Epithelial cell of proximal tubule (primary cell): ENCODE data around the gene PPFIA1. TPM values are rescaled to one million over a fixed set of nuclear protein-coding genes. Genes with fewer than 3 reads are reported as not detected.

Experiments used
- DNase-seq: peaks from one replicate; pipeline ENCODE4 v3.0.0-alpha.2; 2011; ENCODE audit warnings: low read depth
- H3K4me3 ChIP-seq: 2 replicates; pipeline ENCODE4 v1.5.1; 2011; ENCODE audit warnings: low read depth, mild to moderate bottlenecking, low read length
- total RNA-seq: library from RNA; depleted of rRNA; stranded (reverse); fragments of >200 nt; gene quantifications from 2 replicates; pipeline ENCODE4 v1.2.3, GENCODE V29; 2015
- TF ChIP-seq, protein P1 (sequence below): conservative IDR thresholded peaks from 2 replicates; pipeline ENCODE4 v1.5.1; 2012; ENCODE audit warnings: low read depth, mild to moderate bottlenecking, low read length

The PPFIA1 gene
- total RNA-seq, 1 donor from 2014 or later = 18.0 TPM

DNA sequence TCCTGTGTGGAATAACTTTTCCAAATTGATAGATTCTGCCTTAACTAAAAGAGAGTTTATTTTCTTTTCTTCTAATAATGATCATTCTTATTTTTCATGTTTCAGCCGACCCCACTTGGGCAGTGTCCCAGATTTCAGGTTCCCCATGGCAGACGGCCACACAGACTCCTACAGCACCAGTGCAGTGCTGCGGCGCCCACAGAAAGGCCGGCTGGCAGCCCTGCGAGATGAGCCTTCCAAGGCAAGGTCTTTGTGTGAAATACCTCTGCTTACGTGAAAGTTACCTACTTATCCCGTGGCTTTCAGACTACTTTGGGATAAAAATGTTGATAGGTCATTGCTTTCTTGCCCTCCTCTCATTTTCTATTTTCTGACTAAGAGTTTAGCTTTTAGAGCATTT lies 68.6 kb downstream of the PPFIA1 start:
- TF ChIP-seq, protein P1, sequence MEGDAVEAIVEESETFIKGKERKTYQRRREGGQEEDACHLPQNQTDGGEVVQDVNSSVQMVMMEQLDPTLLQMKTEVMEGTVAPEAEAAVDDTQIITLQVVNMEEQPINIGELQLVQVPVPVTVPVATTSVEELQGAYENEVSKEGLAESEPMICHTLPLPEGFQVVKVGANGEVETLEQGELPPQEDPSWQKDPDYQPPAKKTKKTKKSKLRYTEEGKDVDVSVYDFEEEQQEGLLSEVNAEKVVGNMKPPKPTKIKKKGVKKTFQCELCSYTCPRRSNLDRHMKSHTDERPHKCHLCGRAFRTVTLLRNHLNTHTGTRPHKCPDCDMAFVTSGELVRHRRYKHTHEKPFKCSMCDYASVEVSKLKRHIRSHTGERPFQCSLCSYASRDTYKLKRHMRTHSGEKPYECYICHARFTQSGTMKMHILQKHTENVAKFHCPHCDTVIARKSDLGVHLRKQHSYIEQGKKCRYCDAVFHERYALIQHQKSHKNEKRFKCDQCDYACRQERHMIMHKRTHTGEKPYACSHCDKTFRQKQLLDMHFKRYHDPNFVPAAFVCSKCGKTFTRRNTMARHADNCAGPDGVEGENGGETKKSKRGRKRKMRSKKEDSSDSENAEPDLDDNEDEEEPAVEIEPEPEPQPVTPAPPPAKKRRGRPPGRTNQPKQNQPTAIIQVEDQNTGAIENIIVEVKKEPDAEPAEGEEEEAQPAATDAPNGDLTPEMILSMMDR = no peak
- H3K4me3 ChIP-seq = no peak overlapping the region
- DNase-seq = no peak

DNA sequence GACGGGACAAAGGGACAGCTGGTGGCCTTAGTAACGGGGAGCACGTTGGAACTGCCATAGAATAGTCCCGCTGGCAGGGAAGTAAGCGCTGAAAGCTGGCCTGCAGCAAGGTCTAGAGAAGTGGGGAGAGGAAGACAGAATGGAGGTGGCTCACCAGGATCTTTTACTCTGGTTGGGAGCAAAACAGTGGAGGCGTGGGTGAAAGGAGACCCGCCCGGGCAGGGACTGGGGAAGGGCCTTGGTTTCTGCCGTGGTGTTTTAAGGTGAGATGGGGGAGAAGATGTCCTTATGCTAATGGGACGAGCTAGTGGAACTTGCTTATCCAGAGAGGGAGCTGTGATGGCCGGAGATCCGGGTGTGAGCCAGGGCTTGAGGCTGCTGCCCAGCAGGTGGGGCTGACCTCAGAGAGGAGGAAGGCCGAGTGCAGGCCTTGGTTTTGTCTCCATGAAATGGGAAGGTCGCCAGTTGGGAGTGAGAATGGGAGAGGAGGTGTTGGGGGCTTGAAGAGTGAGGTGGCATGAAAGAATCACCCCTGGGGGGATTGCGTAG lies 71.5 kb downstream of the PPFIA1 start:
- DNase-seq = no peak

DNA sequence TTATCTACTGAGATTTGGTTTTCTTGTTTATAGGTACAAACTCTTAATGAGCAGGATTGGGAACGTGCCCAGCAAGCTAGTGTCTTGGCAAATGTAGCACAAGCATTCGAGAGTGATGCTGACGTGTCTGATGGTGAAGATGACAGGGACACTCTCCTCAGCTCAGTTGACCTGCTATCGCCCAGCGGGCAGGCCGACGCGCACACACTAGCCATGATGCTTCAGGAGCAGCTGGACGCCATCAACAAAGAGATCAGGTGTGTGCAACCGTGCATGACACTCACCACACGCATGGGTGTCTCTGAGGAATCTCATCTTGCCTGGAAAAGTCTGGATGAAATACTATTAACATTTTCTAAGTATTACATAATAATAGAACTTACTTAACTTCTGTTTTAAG lies 73.1 kb downstream of the PPFIA1 start:
- TF ChIP-seq, protein P1 = no peak
- no peak overlapping the region for H3K4me3 ChIP-seq
- DNase-seq = no peak

More for the DNA sequence above, 71.5 kb downstream of the PPFIA1 start:
- TF ChIP-seq, protein P1 = no peak
- no peak overlapping the region for H3K4me3 ChIP-seq

DNA sequence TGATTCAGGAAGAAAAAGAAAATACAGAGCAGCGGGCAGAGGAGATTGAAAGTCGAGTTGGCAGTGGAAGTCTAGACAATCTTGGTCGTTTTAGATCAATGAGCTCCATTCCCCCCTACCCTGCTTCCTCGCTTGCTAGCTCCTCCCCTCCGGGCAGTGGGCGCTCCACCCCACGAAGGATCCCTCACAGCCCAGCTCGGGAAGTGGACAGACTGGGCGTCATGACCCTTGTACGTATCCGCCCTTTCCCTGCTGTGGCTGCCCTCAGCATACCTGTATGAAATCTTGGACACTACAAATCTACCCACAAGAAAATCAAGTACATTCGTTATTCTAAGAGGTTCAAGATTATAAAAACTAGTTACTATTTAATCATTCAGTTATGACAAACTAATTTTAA lies 77.7 kb downstream of the PPFIA1 start:
- no peak for DNase-seq
- TF ChIP-seq, protein P1 = no peak
- no peak overlapping the region for H3K4me3 ChIP-seq

DNA sequence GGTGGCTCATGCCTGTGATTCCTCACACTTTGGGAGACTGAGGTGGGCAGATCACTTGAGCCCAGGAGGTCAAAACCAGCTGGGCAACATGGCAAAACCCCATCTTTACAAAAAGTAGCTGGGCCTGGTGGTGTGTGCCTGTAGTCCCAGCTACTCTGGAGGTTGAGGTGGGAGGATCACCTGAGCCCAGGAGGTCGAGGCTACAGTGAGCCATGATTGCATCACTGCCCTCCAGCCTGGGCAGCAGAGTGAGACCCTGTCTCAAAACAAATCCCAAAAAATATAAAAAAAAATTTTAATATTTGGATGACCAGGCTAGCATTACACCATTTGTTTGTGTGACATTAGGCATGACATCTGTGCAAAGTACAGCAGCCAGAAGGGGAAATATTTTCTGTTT lies 78.1 kb downstream of the PPFIA1 start:
- H3K4me3 ChIP-seq = no peak overlapping the region
- TF ChIP-seq, protein P1 = no peak
- DNase-seq = no peak

DNA sequence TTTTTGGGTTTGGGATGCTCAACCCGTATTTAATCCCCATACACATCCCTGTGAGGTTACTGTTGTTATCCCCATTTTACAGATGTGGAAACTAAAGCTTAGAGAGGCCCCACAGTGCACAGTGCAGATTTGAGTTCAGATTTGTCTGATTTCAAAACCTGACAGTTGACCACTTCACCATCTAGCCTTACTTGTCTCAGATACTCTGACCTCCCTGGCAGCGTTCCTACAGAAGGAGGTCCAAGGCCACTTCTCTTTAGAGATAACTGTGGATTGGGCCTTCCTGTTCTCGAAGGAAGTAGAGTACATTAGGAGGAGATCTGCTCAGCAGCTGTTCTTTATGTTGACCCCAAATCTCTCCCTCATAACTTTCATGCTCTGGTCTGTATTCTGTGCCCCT lies 81.2 kb downstream of the PPFIA1 start:
- TF ChIP-seq, protein P1 = no peak
- DNase-seq = no peak
- no peak overlapping the region for H3K4me3 ChIP-seq

DNA sequence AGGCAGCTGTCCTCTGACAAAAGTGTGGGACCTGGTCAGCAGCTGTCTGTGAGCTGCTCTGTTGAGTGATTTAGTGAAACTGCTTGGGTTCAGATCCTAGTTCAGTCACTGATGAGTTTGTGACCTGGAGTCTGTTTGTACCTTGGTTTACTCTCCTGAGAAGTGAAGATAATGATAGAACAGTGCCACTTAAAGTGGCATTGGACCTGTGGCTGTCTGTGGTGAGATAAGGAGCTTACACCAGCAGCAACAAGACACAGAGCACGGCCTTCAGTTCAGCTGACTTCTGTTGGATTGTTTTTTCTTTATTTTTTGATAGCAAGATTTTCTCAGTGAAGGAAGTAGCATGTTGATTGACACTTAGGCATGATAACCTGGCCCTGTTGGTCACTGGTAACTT lies 81.6 kb downstream of the PPFIA1 start:
- no peak overlapping the region for H3K4me3 ChIP-seq
- TF ChIP-seq, protein P1 = no peak
- DNase-seq = no peak
